ENCODE measurements around the gene FILIP1L.

FILIP1L gene

DNA sequence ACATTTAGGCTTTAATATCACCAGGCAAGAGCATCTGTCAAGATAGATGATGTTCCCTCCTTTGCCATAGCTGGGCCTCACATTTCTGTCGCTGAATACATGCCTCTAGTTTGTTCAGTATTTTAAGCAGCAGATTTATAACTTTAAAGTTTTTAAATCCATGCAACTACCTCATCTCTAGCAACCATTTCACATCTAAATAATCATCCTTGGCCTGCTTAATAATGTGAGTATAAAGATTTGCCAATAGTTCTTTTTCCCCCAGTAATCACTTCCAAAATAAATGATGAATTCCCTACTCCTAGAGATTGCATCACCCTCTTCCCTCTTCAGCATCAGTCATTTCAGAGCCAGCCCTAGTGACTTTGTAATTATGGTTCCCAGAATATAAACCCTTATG lies 36.2 kb upstream of the FILIP1L start:
- Histone ChIP-seq H3K27me3 (no peaks in the 10 kb centered on the region), H3K9me3 (no peaks in the 10 kb centered on the region), H3K4me1 (ENCODE audit: control insufficient read depth in 1 of 2, insufficient read depth in 1 of 2, low read depth in 1 of 2, low read length in 1 of 2) (no peaks in the 10 kb centered on the region), H3K36me3 (no peaks in the 10 kb centered on the region), H3K27ac (no peak overlapping the region), H3K4me3 (ENCODE audit: low read depth in 1 of 2, low read length in 1 of 2) (no peak overlapping the region)
- TF ChIP-seq, protein P1, sequence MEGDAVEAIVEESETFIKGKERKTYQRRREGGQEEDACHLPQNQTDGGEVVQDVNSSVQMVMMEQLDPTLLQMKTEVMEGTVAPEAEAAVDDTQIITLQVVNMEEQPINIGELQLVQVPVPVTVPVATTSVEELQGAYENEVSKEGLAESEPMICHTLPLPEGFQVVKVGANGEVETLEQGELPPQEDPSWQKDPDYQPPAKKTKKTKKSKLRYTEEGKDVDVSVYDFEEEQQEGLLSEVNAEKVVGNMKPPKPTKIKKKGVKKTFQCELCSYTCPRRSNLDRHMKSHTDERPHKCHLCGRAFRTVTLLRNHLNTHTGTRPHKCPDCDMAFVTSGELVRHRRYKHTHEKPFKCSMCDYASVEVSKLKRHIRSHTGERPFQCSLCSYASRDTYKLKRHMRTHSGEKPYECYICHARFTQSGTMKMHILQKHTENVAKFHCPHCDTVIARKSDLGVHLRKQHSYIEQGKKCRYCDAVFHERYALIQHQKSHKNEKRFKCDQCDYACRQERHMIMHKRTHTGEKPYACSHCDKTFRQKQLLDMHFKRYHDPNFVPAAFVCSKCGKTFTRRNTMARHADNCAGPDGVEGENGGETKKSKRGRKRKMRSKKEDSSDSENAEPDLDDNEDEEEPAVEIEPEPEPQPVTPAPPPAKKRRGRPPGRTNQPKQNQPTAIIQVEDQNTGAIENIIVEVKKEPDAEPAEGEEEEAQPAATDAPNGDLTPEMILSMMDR (IDR thresholded peaks at IDR 0.05) = no peak

DNA sequence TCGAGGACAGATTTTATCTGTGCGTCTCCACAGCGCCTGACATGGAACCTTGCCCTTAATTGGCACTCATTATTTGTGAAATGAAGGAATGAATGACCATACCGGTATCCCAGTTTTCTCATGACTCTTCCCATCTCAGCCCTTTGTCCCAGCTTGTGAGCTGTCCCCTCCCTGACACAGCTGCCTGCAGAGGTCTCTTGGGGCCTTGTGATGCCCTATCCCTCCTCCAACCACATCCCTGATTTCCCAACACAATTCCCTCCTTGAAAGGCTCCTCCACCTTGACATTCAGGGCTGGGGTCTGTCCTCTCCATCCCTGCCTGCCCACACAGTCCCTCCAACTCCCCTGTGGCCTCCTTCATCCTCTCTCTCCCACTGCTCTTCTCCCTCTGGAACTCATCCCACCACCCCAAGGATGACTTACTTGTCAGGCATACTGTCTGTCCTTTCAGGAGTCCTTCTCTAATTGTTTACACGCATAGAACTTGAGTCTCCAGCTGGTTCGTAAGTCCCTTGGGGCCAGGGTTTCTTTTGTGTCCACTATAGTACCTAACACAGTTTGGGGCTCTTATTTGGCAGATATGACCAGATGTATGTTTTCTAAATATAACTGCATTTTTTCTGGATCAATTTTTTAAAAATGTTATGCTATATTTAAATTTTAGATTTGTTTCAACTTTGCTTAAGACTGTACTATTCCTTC lies 35.6 kb upstream of the FILIP1L start:
- no peaks in the 10 kb centered on the region for H3K4me1 ChIP-seq (ENCODE audit: control insufficient read depth in 1 of 2, insufficient read depth in 1 of 2, low read depth in 1 of 2, low read length in 1 of 2)
- no peaks in the 10 kb centered on the region for H3K36me3 ChIP-seq
- TF ChIP-seq, protein P1 (IDR thresholded peaks at IDR 0.05) = no peak
- no peaks in the 10 kb centered on the region for H3K27me3 ChIP-seq
- H3K9me3 ChIP-seq = no peaks in the 10 kb centered on the region
- H3K27ac ChIP-seq = no peak overlapping the region
- H3K4me3 ChIP-seq (ENCODE audit: low read depth in 1 of 2, low read length in 1 of 2) = no peak overlapping the region

DNA sequence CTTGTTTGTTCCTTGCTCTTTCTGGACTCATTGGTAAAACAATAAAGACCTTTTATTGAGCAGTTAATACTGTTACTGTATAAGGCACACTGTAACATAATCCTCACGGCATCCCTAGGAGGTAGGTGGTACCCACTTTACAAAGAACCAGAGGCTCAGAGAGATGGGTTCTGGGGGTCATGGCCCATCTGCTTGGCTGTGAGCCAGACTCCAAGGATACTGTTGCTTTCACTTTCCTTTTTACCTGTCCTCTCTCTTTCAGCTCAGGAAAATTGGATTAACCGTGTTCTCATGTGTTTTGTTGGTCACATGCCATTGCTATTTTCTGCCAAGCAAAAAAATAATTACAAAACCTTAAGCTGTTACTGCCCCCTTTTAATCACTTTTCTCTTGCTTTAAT lies 34.8 kb upstream of the FILIP1L start:
- no peaks in the 10 kb centered on the region for H3K4me1 ChIP-seq (ENCODE audit: control insufficient read depth in 1 of 2, insufficient read depth in 1 of 2, low read depth in 1 of 2, low read length in 1 of 2)
- H3K4me3 ChIP-seq (ENCODE audit: low read depth in 1 of 2, low read length in 1 of 2) = no peak overlapping the region
- no peaks in the 10 kb centered on the region for H3K27me3 ChIP-seq
- TF ChIP-seq, protein P1 (IDR thresholded peaks at IDR 0.05) = no peak
- H3K9me3 ChIP-seq = no peaks in the 10 kb centered on the region
- H3K36me3 ChIP-seq = no peaks in the 10 kb centered on the region
- H3K27ac ChIP-seq = no peak overlapping the region

DNA sequence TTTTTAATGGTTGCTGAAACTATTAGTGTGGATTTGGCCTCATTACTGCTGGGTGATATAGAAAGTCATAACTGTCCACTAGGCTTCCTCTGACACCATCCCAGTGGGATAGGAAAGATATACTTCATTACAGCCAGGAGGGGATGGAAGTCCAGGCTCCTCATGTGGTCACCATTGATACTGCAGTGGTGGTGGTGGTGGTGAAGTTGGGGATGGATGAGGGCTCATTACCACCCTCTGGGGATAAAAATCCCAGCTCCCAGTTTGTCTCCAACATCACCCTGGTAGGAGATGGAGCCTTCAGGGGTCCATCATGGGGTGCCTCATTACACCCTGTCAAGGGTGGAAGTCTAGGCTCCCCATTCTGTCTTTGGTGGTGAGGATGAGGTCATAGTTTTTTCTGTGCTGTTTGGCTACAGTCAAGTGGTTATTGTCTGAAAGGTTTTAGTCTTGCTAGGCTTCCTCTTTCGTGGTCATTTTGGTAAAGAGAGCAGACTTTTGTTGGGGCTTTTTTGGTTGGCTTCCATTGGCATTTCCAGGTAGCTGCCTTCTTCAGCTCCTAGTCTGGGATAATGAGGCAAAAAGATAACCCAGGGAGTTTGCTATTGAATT lies 30.1 kb upstream of the FILIP1L start:
- Histone ChIP-seq H3K36me3 (no peaks in the 10 kb centered on the region), H3K9me3 (peaks cover 5% of the 10 kb centered on the region), H3K4me3 (ENCODE audit: low read depth in 1 of 2, low read length in 1 of 2) (no peak overlapping the region), H3K27me3 (no peaks in the 10 kb centered on the region), H3K4me1 (ENCODE audit: control insufficient read depth in 1 of 2, insufficient read depth in 1 of 2, low read depth in 1 of 2, low read length in 1 of 2) (no peaks in the 10 kb centered on the region), H3K27ac (no peak overlapping the region)
- TF ChIP-seq, protein P1 (IDR thresholded peaks at IDR 0.05) = no peak

DNA sequence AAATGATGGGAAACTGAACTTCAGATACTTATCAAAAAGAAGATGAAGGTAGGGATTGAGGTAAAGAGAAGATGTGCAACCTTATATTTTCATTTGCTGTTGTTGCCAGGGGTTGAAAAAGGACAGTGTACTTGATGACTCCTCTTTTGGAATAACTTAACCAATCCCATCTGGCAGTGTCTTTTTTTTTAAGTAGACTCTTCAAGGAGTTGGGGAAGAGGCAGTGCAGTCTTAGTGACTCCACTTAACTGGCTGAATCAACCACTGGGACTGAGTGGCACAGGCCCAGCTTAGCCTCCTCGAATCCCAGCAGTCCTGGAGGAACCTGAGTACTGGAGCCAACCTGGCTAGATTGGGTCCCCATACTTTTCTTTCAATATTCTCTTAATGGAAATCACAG lies 27.3 kb upstream of the FILIP1L start:
- Histone ChIP-seq H3K27ac (no peak overlapping the region), H3K36me3 (no peaks in the 10 kb centered on the region), H3K9me3 (peaks cover 5% of the 10 kb centered on the region), H3K27me3 (no peaks in the 10 kb centered on the region), H3K4me3 (ENCODE audit: low read depth in 1 of 2, low read length in 1 of 2) (no peak overlapping the region), H3K4me1 (ENCODE audit: control insufficient read depth in 1 of 2, insufficient read depth in 1 of 2, low read depth in 1 of 2, low read length in 1 of 2) (no peaks in the 10 kb centered on the region)
- TF ChIP-seq, protein P1 (IDR thresholded peaks at IDR 0.05) = no peak

All from neutrophil (primary cell).